GM21526 (cell line): ENCODE data around the gene MEG3.
"Not testable (repeated sequence)": the region's sequence is repeated elsewhere in the genome, so short reads cannot be mapped to it uniquely, and the experiment has no call there.

ENCODE experiments used
- ATAC-seq: cut with Tn5 transposase; IDR thresholded peaks from one replicate; pipeline ENCODE4 v1.9.1; 2021; ENCODE audit warnings: moderate library complexity; ENCODE audit not compliant: unreplicated experiment, low FRiP score

The MEG3 gene

GRCh38 chr14:100788517-100788916 is 37.4 kb upstream of the MEG3 start:
- ATAC-seq, result no peak

- ATAC-seq, result no peak
Measured at GRCh38 chr14:100788942-100789341, 37.0 kb upstream of the MEG3 start.

DNA sequence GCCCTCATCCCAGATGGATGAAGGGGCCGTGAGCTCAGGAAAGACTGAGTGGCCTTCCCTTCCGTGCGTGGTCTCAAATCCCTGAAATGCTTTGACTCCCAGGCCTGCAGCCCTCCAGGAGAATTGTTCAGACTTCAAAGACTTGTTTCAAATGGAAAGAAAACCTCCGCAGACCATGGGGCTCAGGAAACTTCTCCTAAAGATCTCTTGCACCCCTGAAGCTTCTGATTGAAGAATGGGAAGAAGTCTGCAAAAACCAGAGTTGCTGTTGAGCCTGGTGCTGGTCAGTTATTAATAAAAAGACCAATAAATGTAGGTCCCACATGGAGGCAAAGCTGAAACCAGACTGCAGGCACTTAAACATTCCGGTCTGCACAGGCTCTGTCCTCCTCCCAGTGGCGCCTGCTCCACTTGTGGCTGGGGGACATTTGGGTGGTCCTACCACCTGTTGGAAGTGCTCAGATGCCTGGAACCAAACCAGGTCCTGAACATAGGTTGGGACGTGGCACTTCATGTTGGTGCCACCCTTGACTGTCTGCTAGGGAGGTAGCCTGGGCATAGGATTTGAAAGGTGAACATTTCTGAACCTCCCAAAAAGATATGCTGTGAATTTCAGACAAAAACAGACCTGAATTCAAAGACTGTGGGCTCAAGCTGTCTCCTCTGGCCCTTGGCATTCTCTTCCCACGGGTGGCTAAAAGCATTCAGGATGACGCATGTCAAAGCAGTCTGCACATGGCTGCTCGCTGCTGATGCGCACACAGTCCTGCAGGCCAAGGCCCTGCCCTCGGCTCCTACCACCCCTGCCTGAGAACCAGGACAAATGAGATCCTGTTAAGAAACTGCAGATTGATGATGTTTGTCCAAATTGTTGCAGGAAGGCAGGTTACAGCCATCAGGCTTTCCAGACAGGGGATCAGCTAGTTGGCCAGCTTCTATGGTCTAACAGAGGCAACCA is 36.2 kb upstream of the MEG3 start:
- ATAC-seq, result no peak

GRCh38 chr14:100790502-100791347 is 35.2 kb upstream of the MEG3 start:
- no peak for ATAC-seq

DNA sequence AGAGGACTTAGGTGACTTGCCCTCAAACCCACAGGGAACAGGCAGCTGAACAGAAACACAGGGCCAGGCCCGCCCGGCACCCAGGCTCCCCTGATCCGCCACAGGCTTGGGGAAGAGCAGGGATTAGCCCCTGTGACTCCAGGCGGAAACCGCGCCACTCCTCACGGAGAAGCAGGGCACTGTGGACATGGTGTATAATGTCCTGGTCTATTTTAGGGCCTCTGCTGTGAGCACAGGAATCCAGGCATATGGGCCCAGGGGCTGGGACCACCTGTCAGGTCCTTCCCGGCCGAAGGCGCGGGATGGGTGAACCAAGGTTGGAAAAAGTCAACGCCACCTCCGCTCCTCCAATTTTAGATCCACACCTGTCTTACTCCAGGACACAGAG is 34.6 kb upstream of the MEG3 start:
- ATAC-seq, result no peak

DNA sequence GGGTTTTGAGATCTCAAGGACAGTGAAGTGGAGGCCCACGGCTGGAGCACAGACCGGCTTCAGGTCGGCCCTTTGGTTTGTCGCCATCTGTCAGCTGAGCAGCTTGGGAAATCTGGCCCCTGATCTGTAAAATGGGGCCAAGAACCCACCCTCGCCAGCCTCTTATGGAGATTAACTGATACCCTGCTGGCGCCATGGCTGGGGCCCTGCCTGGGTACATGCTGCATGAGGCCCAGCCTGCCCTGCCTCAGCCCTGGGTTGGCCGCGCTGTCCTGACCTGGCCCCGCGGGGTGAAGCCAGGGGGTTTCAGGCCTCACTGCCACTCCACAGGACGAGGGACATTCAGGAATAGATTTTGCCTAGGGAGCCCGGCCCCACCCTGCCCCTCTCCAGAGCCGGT is 33.9 kb upstream of the MEG3 start:
- no peak for ATAC-seq

DNA sequence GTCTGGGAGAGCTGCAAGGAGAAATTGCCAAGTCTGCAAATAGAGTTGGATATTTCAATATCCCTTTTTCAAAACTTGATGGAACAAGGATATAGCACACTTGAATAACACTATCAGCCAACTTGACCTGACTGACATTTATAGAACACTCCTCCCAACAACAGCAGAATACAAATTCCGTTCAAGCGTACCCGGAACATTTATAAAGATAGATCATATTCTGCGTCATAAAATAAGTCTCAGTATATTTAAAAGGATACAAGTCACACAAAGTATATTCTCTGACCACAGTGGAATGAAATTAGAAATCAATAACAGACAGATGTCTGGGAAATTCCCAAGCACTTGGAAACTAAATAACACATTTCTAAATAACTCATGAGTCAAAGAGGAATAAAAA is 29.0 kb upstream of the MEG3 start:
- ATAC-seq, result no peak

DNA sequence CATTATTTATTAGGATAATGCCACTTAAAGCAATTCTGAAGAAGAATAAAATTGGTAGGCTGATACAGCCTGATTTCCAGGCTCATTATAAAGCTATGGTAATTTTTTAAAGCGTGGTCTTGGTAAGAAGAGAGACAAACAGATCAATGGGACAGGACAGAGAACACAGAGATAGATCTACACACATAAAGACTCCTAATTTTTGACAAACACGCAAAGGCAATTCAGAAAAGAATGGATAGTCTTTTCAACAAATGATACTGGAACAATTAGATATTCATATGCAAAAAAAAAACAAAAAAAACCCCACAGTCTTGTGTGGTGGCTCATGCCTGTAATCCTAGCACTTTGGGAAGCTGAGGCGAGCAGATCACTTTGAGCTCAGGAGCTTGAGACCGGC is 25.9 kb upstream of the MEG3 start:
- no peak for ATAC-seq

GRCh38 chr14:100801433-100801832 is 24.5 kb upstream of the MEG3 start:
- not testable (repeated sequence) for ATAC-seq

DNA sequence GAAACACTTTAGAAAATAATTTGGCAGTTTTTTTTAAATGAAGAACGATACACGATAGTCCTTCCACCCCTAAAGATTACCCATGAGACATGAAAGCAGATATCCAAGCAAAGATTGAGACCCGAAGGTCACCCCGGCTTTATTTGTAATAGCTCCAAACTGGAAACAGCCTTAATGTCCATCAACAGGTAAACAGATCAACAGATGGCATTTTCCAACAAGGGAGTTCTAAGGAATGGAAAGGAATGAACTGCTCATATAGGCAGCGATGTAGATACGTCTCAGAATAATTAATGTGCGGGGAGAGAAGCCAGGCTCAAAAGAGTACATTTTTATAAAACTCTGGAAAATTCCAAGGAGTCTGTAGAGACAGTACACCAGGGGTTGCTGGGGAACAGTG is 23.7 kb upstream of the MEG3 start:
- ATAC-seq, result no peak

GRCh38 chr14:100802766-100803165 is 23.2 kb upstream of the MEG3 start:
- ATAC-seq, result no peak

DNA sequence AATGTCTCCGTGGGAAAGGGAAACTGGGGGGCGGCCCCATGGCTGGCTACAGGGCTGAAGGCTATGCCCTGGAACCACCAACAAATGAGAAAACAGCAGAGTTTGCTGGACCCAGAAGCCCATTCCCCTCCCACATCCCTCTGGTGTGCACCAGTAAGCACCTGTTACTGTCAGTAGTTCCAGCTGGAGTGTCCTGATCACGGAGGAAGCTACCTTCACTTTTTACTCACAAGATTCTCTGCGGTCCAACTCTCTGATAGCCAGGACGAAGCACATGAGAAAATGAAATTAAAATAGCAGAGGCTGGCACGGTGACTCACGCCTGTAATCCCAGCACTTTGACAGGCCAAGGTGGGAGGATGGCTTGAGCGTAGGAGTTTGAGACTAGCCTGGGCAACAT is 22.7 kb upstream of the MEG3 start:
- no peak for ATAC-seq

GRCh38 chr14:100803676-100804075 is 22.2 kb upstream of the MEG3 start:
- ATAC-seq, result no peak

- no peak for ATAC-seq
Measured at GRCh38 chr14:100804138-100804537, 21.8 kb upstream of the MEG3 start.

DNA sequence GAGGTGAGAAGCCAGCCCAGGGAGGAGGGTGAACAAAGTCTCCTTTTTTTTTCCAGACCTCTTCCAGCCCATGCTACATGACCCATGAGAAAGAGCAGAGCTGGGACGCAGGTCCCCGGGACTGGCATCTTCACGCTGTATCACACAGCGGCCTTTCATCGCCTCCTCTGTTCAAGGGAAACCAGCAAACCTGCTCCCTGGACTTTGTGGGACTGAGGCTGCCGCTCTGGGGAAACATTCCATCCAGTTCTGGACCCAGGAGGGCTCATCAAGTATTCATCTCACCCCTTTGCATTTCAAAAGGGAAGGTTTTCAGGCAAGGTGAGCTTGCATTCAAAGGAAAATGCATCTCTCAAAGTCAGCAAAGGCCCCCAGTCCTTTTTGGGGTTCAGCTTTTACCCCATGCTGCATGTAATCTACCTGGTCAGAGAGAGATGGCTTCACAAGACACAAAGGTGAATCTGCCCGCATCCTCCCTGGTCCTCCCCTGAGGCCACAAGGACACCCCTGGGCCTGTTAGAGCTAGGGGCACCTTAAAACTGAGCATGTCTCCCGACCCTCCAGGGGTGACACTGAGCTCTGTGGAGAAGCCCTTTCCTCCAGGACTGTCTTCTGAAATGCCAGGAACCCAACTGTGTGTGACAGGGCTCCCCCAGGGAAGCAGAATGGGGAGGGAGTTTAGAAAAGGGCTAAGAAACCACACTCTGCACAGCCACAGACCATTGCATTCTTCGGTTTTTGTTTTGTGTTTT is 21.2 kb upstream of the MEG3 start:
- ATAC-seq, result no peak

GRCh38 chr14:100806386-100806785 is 19.5 kb upstream of the MEG3 start:
- no peak for ATAC-seq

DNA sequence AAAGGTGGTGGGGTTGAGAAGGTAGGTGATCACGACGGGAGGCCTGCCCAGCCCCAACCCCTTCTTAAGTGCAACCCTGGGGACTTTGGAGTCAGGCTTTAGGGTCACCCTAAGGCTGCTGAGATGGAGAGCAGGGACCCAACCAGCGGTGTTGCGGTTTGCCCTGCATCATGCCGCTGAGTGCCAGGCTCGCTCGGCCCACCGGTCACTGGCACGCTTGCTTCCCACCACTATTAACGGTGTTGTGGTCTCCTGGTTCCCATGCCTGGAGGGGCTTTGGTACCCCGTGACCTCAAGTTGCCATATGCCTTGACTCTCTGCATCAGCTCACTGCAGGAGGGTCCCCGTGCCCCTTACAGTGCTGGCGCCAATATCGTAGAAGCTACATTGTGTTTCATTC is 18.4 kb upstream of the MEG3 start:
- no peak for ATAC-seq

- ATAC-seq, result no peak
Measured at GRCh38 chr14:100807979-100808734, 17.8 kb upstream of the MEG3 start.

GRCh38 chr14:100810435-100810834 is 15.5 kb upstream of the MEG3 start:
- no peak for ATAC-seq

DNA sequence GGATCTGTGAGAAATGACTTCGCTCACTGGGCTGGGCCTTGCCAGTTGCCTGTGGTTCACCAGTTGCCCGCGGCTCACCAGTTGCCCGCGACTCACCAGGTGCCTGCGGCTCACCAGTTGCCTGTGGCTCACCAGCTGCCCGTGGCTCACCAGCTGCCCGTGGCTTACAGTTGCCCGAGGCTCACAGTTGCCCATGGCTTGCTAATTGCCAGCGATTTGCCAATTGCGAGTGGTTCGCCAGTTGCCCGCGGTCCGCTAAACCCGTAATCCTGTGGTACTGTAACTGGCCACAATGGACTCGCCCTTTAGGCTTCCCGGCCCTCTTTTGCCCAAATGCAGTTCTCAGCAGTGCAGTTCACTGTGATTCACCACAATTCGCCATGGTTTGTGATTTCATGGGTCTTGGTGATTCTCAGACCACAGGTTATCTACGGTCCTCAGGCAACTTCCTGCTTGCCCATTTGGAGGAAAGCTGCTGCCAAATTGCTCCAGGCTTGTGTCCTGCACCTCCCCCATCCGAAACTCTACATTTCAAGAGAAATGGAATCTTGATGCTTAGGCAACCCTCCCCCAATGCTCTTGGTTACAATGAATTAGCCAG is 15.0 kb upstream of the MEG3 start:
- no peak for ATAC-seq
